Endothelial cell of umbilical vein (primary cell): ENCODE data around the gene TYSND1. TPM values are rescaled to one million over a fixed set of nuclear protein-coding genes. Genes with fewer than 3 reads are reported as not detected.

Source experiments
- BruUV-seq: library from RNA; stranded (reverse); fragments of 400-500 nt; replicated peaks from 2 replicates; lab custom pipeline; 2021; lab: Mats Ljungman, UMichigan
- CTCF ChIA-PET: fragments of 300-600, 350-600 bp; sonication (Branson Sonifier 250); formaldehyde crosslinking; loops from one replicate; lab custom pipeline; 2021; ENCODE audit warnings: antibody characterized with exemption, inconsistent platforms; lab: Charles Lee
- POLR2A ChIA-PET: fragments of 300-600, 350-600 bp; sonication (Branson Sonifier 250); formaldehyde crosslinking; loops from one replicate; lab custom pipeline; 2021; ENCODE audit warnings: antibody characterized with exemption, inconsistent platforms; lab: Charles Lee
- DNase-seq: peaks from one replicate; pipeline ENCODE4 v3.0.0-alpha.2; 2011; ENCODE audit warnings: low read depth, low spot score
- FAIRE-seq: peaks from 2 replicates; lab custom pipeline; 2011; peaks lifted over from hg19 to GRCh38; lab: Jason Lieb, UNC
- H2AFZ ChIP-seq: 2 replicates; pipeline ENCODE4 v1.6.0; 2012; ENCODE audit warnings: low read depth, low read length, control low read depth, inconsistent platforms
- H3K27ac ChIP-seq: 2 replicates; pipeline ENCODE4 v1.5.1; 2011; ENCODE audit warnings: low read depth, mild to moderate bottlenecking, control low read depth, low read length, moderate library complexity; ENCODE audit not compliant: insufficient read depth
- H3K27me3 ChIP-seq, 2 experiments: 2 replicates each; pipeline versions ENCODE4 v1.6.0 to v1.6.1; 2011; ENCODE audit warnings: low read length in 2 of 2, mixed read lengths in 1 of 2; ENCODE audit not compliant: control insufficient read depth in 2 of 2, insufficient read depth in 2 of 2
- H3K36me3 ChIP-seq, 2 experiments: 2 replicates in 1 of 2; 3 replicates in 1 of 2; pipeline ENCODE4 v1.5.1; 2011; ENCODE audit warnings: low read length in 2 of 2, mild to moderate bottlenecking in 1 of 2, moderate library complexity in 1 of 2; ENCODE audit not compliant: control insufficient read depth in 2 of 2, insufficient read depth in 2 of 2; ENCODE audit errors: extremely low read depth in 1 of 2
- H3K4me1 ChIP-seq: 3 replicates; pipeline ENCODE4 v1.5.1; 2011; ENCODE audit warnings: mild to moderate bottlenecking, low read length; ENCODE audit not compliant: control insufficient read depth, insufficient read depth; ENCODE audit errors: extremely low read depth
- H3K4me2 ChIP-seq: 2 replicates; pipeline ENCODE4 v1.6.1; 2011; ENCODE audit warnings: low read length, control low read depth, mixed read lengths; ENCODE audit not compliant: insufficient read depth
- H3K4me3 ChIP-seq, 3 experiments: fragments of 200-600 bp in 1 of 3; sonication (generic), shearing (Covaris generic) in 1 of 3; replicated peaks in 1 of 3; 2 replicates each; pipeline ENCODE4 v1.5.1; 2011 to 2016; ENCODE audit warnings: control low read depth in 3 of 3, low read length in 3 of 3, mild to moderate bottlenecking in 2 of 3, inconsistent platforms in 1 of 3, low read depth in 1 of 3, moderate library complexity in 1 of 3; ENCODE audit not compliant: insufficient read depth in 1 of 3
- H3K79me2 ChIP-seq: 2 replicates; pipeline ENCODE4 v1.6.0; 2012; ENCODE audit warnings: low read length, inconsistent platforms; ENCODE audit not compliant: control insufficient read depth, insufficient read depth
- H3K9ac ChIP-seq: replicated peaks from 2 replicates; pipeline ENCODE3; 2011; ENCODE audit warnings: low read length, control low read depth; ENCODE audit not compliant: insufficient read depth; ENCODE audit errors: extremely low read depth
- H3K9me1 ChIP-seq: replicated peaks from 3 replicates; pipeline ENCODE4 v1.6.0; 2011; ENCODE audit warnings: mild to moderate bottlenecking, low read length; ENCODE audit not compliant: control insufficient read depth, insufficient read depth; ENCODE audit errors: extremely low read depth
- H3K9me3 ChIP-seq: replicated peaks from 2 replicates; pipeline ENCODE4 v1.5.1; 2012; ENCODE audit warnings: low read length, inconsistent platforms; ENCODE audit not compliant: control insufficient read depth, insufficient read depth
- H4K20me1 ChIP-seq: replicated peaks from 2 replicates; pipeline ENCODE3; 2011; ENCODE audit warnings: mild to moderate bottlenecking, low read length; ENCODE audit not compliant: control insufficient read depth, insufficient read depth; ENCODE audit errors: extremely low read depth
- EZH2 ChIP-seq: IDR thresholded peaks from 2 replicates; pipeline ENCODE4 v1.6.1; 2012; ENCODE audit warnings: borderline replicate concordance, low read depth, mild to moderate bottlenecking, moderate library complexity, low read length, inconsistent platforms; ENCODE audit not compliant: severe bottlenecking
- FOS ChIP-seq: IDR thresholded peaks from 2 replicates; pipeline ENCODE4 v1.6.1; 2011; ENCODE audit warnings: mild to moderate bottlenecking, low read length, moderate library complexity, borderline replicate concordance; ENCODE audit not compliant: insufficient read depth
- GATA2 ChIP-seq: IDR thresholded peaks from 2 replicates; pipeline ENCODE4 v1.7.0; 2011; ENCODE audit warnings: low read depth, mild to moderate bottlenecking, moderate library complexity, mixed read lengths, low read length; ENCODE audit not compliant: insufficient read length, insufficient read depth
- JUN ChIP-seq: IDR thresholded peaks from 2 replicates; pipeline ENCODE4 v1.6.1; 2011; ENCODE audit warnings: borderline replicate concordance, low read depth; ENCODE audit not compliant: insufficient read length, insufficient read depth
- MYC ChIP-seq: IDR thresholded peaks from one replicate; pipeline ENCODE4 v1.6.1; 2011; ENCODE audit warnings: mild to moderate bottlenecking, low read depth, low read length
- POLR2A ChIP-seq: IDR thresholded peaks from 2 replicates; pipeline ENCODE4 v1.6.1; 2012; ENCODE audit warnings: low read depth, mild to moderate bottlenecking, control low read depth, low read length
- POLR2AphosphoS5 ChIP-seq: IDR thresholded peaks from 2 replicates; pipeline ENCODE4 v1.6.1; 2012; ENCODE audit warnings: low read depth, mild to moderate bottlenecking, control low read depth, low read length, moderate library complexity; ENCODE audit not compliant: insufficient read depth
- dilution Hi-C: fragments of 300-500 bp; cut with MboI; formaldehyde crosslinking; loops from one replicate; pipeline ENCODE4 v1.15.0; 2019; ENCODE audit warnings: low sequenced_read_pairs; ENCODE audit not compliant: extremely low pct_ligation_motif_present
- intact Hi-C: fragments of 100-400 bp; cut with micrococcal nuclease; formaldehyde crosslinking; loops from one replicate; pipeline ENCODE4 v1.10.0; 2022
- polyA plus RNA-seq, 4 experiments: library from polyadenylated mRNA; depleted of rRNA in 3 of 4; stranded (reverse) in 3 of 4; unstranded in 1 of 4; fragments of >200 nt; gene quantifications; 2 replicates each; pipeline versions ENCODE4 v1.2.1 to v1.2.3, GENCODE V29; 2011 to 2012; ENCODE audit warnings: missing spikeins in 1 of 4
- total RNA-seq: library from RNA; stranded (reverse); gene quantifications from 2 replicates; pipeline ENCODE4 v1.2.3, GENCODE V29; 2021
- TF ChIP-seq, protein P1 (sequence below), 2 donors: IDR thresholded peaks; 1 replicate in 1 of 2; 2 replicates in 1 of 2; pipeline ENCODE4 v1.5.1; 2011; ENCODE audit warnings: low read length in 2 of 2, mild to moderate bottlenecking in 2 of 2, moderate library complexity in 2 of 2, control low read depth in 1 of 2, inconsistent platforms in 1 of 2, low read depth in 1 of 2; ENCODE audit not compliant: insufficient read depth in 1 of 2; ENCODE audit errors: extremely low read depth in 1 of 2
- TF ChIP-seq, protein P2 (sequence below): IDR thresholded peaks from 2 replicates; pipeline ENCODE4 v1.6.1; 2011; ENCODE audit not compliant: insufficient read depth, insufficient read length

TYSND1 gene
- total and polyA plus RNA-seq, 2 donors (not counting 3 experiments of a cell fraction or from before 2014, with no cell fraction given), result 5.1 to 7.8 TPM

GRCh38 chr10:70125918-70126552 lies 20.5 kb downstream of the TYSND1 start:
- POLR2A ChIA-PET, result interaction anchor here (0.7 kb wide), 1 partner anchor 1857 kb away, joined by 4 read pairs; no protein-coding TSS in a partner anchor
- CTCF ChIA-PET, result interaction anchor here (0.8 to 2.2 kb wide), 3 partner anchors 10 to 20 kb away, joined by 3 to 13 read pairs (median 4); partner anchors contain the start of gene TYSND1
- TF ChIP-seq POLR2A (no peak), GATA2 (no peak), JUN (no peak), EZH2 (no peak), FOS (no peak), POLR2AphosphoS5 (no peak), MYC (no peak)
- TF ChIP-seq, protein P1, sequence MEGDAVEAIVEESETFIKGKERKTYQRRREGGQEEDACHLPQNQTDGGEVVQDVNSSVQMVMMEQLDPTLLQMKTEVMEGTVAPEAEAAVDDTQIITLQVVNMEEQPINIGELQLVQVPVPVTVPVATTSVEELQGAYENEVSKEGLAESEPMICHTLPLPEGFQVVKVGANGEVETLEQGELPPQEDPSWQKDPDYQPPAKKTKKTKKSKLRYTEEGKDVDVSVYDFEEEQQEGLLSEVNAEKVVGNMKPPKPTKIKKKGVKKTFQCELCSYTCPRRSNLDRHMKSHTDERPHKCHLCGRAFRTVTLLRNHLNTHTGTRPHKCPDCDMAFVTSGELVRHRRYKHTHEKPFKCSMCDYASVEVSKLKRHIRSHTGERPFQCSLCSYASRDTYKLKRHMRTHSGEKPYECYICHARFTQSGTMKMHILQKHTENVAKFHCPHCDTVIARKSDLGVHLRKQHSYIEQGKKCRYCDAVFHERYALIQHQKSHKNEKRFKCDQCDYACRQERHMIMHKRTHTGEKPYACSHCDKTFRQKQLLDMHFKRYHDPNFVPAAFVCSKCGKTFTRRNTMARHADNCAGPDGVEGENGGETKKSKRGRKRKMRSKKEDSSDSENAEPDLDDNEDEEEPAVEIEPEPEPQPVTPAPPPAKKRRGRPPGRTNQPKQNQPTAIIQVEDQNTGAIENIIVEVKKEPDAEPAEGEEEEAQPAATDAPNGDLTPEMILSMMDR (IDR thresholded peaks at IDR 0.05; ENCODE audit: extremely low read depth in 1 of 2, insufficient read depth in 1 of 2, low read depth in 1 of 2, low read length in 2 of 2), result no peak
- TF ChIP-seq, protein P2, sequence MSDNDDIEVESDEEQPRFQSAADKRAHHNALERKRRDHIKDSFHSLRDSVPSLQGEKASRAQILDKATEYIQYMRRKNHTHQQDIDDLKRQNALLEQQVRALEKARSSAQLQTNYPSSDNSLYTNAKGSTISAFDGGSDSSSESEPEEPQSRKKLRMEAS, result no peak
- no TSS peak for BruUV-seq
- Histone ChIP-seq H3K9me3 (no peaks in the 10 kb centered on the region), H3K4me1 (no peaks in the 10 kb centered on the region), H3K79me2 (no peaks in the 10 kb centered on the region), H2AFZ (no peak overlapping the region), H4K20me1 (no peaks in the 10 kb centered on the region), H3K27me3 (no peaks in the 10 kb centered on the region), H3K9ac (no peak overlapping the region), H3K27ac (no peak overlapping the region), H3K9me1 (no peaks in the 10 kb centered on the region), H3K36me3 (no peaks in the 10 kb centered on the region), H3K4me2 (no peak overlapping the region), H3K4me3 (no peak overlapping the region)
- dilution Hi-C loops (no loop called here), intact Hi-C loops (no loop called here)
- no peak for DNase-seq
- FAIRE-seq, result no peak
